Kidney epithelial cell (primary cell): ENCODE measurements around the gene CCR7. TPM values are rescaled to one million over a fixed set of nuclear protein-coding genes. Genes with fewer than 3 reads are reported as not detected.

Experiments used
- DNase-seq: peaks from one replicate; pipeline ENCODE4 v3.0.0-alpha.2; 2010; ENCODE audit warnings: low read depth
- H3K27me3 ChIP-seq: 2 replicates; pipeline ENCODE4 v1.6.0; 2011; ENCODE audit warnings: low read length; ENCODE audit not compliant: control insufficient read depth, insufficient read depth
- H3K36me3 ChIP-seq: 2 replicates; pipeline ENCODE4 v1.5.1; 2011; ENCODE audit warnings: low read length; ENCODE audit not compliant: control insufficient read depth, insufficient read depth
- H3K4me3 ChIP-seq: 2 replicates; pipeline ENCODE4 v1.5.1; 2011; ENCODE audit warnings: low read depth, mild to moderate bottlenecking, control low read depth, low read length
- total RNA-seq: library from RNA; depleted of rRNA; stranded (reverse); fragments of >200 nt; gene quantifications from 2 replicates; pipeline ENCODE4 v1.2.3, GENCODE V29; 2015
- TF ChIP-seq, protein P1 (sequence below): IDR thresholded peaks from 2 replicates; pipeline ENCODE4 v1.5.1; 2011; ENCODE audit warnings: mild to moderate bottlenecking, moderate library complexity, low read length, control low read depth, inconsistent platforms; ENCODE audit not compliant: insufficient read depth, poor library complexity, severe bottlenecking

The CCR7 gene, protein sequence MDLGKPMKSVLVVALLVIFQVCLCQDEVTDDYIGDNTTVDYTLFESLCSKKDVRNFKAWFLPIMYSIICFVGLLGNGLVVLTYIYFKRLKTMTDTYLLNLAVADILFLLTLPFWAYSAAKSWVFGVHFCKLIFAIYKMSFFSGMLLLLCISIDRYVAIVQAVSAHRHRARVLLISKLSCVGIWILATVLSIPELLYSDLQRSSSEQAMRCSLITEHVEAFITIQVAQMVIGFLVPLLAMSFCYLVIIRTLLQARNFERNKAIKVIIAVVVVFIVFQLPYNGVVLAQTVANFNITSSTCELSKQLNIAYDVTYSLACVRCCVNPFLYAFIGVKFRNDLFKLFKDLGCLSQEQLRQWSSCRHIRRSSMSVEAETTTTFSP
- total RNA-seq, result not detected in 2 replicates

- TF ChIP-seq, protein P1, sequence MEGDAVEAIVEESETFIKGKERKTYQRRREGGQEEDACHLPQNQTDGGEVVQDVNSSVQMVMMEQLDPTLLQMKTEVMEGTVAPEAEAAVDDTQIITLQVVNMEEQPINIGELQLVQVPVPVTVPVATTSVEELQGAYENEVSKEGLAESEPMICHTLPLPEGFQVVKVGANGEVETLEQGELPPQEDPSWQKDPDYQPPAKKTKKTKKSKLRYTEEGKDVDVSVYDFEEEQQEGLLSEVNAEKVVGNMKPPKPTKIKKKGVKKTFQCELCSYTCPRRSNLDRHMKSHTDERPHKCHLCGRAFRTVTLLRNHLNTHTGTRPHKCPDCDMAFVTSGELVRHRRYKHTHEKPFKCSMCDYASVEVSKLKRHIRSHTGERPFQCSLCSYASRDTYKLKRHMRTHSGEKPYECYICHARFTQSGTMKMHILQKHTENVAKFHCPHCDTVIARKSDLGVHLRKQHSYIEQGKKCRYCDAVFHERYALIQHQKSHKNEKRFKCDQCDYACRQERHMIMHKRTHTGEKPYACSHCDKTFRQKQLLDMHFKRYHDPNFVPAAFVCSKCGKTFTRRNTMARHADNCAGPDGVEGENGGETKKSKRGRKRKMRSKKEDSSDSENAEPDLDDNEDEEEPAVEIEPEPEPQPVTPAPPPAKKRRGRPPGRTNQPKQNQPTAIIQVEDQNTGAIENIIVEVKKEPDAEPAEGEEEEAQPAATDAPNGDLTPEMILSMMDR, result no peak
- DNase-seq, result no peak
- Histone ChIP-seq H3K36me3 (no peaks in the 10 kb centered on the region), H3K27me3 (peaks cover 10% of the 10 kb centered on the region), H3K4me3 (no peak within 1 kb of the TSS)
Observed at GRCh38 chr17:40564883-40565768, at the start of gene CCR7. TSS of gene CCR7 (minus strand) at chr17:40565472. CDS start at chr17:40565409, 63 bp downstream.

DNA sequence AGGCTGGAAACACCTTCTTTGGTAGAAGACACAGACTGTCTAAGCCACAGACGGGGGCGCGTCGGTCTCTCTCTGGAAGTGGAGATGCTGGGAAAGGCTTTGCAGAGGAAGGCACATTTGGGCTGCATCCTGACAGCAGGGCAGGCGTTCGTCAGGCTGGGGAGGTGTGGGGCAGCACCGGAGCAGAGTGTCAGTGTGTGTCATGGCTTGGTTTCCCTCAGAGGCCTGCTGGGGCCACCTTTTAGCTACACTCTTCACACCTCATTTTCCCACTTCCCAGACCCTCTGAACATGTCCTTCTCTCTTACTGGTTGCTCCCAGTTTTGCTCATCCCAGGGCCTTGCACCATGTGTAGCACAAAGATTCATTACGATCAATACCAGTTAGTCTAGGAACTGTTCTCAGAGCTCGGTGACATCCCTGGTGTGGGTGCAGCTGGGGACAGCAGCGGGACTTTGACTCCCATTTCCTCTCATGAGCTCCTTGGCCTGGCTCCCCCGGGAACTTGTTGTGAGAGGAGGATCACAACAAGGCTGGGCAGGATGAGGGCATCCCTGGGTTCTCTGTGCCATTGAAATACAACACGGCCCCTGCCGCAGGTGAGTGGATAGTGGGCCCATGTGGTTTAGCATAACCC lies 49.3 kb upstream of the CCR7 start:
- Histone ChIP-seq H3K36me3 (no peaks in the 10 kb centered on the region), H3K27me3 (peaks cover 11% of the 10 kb centered on the region), H3K4me3 (no peak overlapping the region)
- no peak for DNase-seq
- TF ChIP-seq, protein P1, result no peak

DNA sequence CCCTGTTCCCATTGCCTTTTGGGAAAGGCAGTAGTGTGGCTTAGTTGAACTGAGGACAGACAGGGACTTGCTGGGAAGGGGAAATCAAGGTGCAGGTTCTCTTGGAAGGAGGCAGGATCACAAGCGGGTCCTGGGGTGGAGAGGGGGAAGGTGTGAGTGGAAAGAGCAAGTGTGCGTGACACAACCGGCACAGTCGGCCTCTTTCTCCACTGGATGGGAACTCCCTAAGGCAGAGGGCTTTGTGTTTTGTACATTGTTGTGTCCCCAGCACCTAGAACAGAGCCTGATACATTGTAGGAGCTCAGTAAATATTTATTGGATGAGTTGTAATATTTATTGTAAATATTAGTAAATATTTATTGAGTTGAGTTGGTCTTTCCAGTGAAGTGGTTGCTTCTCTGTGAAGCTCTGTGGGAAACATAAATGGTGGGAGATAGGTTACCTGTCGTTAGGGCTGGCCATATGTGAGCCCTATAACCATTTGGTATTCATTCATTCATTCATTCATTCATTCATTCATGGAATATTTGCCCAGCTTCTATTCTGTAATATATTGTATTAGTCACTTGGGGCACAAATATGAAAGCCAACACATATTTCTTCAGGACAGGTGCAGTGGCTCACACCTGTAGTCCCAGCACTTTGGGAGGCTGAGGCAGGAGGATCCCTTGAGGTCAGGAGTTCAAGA lies 48.3 kb upstream of the CCR7 start:
- Histone ChIP-seq H3K36me3 (no peaks in the 10 kb centered on the region), H3K27me3 (peaks cover 11% of the 10 kb centered on the region), H3K4me3 (no peak overlapping the region)
- no peak for DNase-seq
- TF ChIP-seq, protein P1, result no peak

DNA sequence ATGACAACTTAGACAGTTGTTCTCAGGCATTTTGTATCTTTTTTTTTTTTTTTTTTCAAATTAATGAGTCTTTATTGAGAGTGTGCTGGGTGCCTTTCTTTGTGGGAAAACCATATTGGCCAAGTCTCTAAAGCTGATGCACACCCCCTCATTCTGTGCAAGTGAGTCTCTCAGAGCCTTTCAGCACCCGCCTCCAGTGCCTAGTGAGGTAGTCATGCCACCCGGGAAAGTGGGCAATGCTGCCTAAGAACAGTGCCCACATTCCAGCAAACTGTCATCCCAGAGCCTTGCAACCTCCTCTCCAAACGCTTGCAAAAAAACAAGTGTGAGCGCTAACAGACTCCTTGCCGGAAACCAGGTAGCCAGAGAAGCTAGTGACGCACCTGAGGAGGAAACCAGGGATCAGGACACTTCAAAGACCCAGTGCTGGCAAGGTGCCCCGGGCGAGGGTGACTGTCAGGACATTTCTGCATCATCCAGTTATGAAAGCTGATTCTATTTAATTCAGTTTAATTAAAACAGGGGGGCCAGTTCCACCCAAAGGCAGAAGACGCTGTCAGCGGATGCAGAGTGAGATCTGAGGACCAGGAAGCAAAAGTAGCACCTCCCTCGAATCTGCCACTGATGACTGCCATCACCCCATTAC lies 47.5 kb upstream of the CCR7 start:
- H3K4me3 ChIP-seq, result no peak overlapping the region
- TF ChIP-seq, protein P1, result no peak
- no peaks in the 10 kb centered on the region for H3K36me3 ChIP-seq
- H3K27me3 ChIP-seq, result peaks cover 10% of the 10 kb centered on the region
- DNase-seq, result no peak

DNA sequence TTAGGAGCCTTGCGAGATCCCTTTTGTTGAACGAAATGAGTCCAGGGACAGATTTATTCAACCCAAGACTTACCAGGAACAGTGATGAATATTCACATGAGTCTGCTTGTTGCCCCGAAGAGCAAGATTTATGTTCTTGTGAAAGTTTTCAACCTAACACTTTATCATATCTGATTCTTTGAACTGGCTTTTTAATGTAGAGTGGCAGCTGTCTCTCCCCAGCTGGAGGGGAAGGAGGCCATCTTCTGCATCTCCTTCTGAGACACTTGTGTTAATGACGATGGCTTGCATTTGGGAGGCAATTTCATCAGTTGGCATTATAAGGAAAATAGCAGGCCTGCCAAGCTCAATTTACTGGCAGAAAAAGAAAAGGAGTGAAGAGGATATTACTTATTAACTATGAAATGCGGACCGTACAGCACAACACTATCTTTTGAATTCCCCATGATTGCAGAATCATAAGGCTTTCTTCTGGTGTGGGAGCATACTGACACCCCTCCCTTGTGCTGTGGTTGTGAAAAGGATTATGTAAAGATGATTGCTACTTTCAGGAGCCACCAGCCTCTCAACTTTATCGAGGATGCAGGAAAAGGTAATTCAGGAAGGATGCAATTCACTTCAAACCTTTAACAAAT lies 46.7 kb upstream of the CCR7 start:
- H3K27me3 ChIP-seq, result peaks cover 9% of the 10 kb centered on the region

More for the DNA sequence above, 46.7 kb upstream of the CCR7 start:
- Histone ChIP-seq H3K36me3 (no peaks in the 10 kb centered on the region), H3K4me3 (no peak overlapping the region)
- no peak for DNase-seq
- TF ChIP-seq, protein P1, result no peak
